Heart right ventricle (tissue), 16 donors: ENCODE measurements around the gene ZNF277. TPM values are rescaled to one million over a fixed set of nuclear protein-coding genes. Genes with fewer than 3 reads are reported as not detected.

Source experiments
- ATAC-seq, 8 donors: fragments of 200-7000 bp; cut with Tn5 transposase; one replicate each; pipeline ENCODE4 v1.9.1; 2020; ENCODE audit warnings: mild to moderate bottlenecking in 8 of 8, moderate library complexity in 8 of 8, moderate number of reproducible peaks in 1 of 8
- DNase-seq, 2 donors: peaks; one replicate each; pipeline ENCODE4 v3.0.0-alpha.2; 2020
- H3K27ac ChIP-seq, 10 donors: fragments of 200-600 bp; sonication (generic) in 2 of 10; one replicate each; pipeline versions ENCODE4 v1.5.0 to v1.8.0; 2020 to 2022; ENCODE audit warnings: mild to moderate bottlenecking in 3 of 10
- H3K27me3 ChIP-seq, 7 donors: fragments of 200-600 bp; one replicate each; pipeline ENCODE4 v1.8.0; 2021 to 2022; ENCODE audit warnings: mild to moderate bottlenecking in 2 of 7
- H3K36me3 ChIP-seq, 9 donors: fragments of 200-600 bp; sonication (generic) in 1 of 9; one replicate each; pipeline versions ENCODE4 v1.5.0 to v1.8.0; 2020 to 2022; ENCODE audit warnings: mild to moderate bottlenecking in 2 of 9
- H3K4me1 ChIP-seq, 9 donors: fragments of 200-600 bp; sonication (generic) in 1 of 9; one replicate each; pipeline versions ENCODE4 v1.5.0 to v1.8.0; 2020 to 2022; ENCODE audit warnings: mild to moderate bottlenecking in 4 of 9
- H3K4me3 ChIP-seq, 10 donors: fragments of 200-600 bp; sonication (generic) in 2 of 10; one replicate each; pipeline versions ENCODE4 v1.5.0 to v1.8.0; 2020 to 2022; ENCODE audit warnings: mild to moderate bottlenecking in 7 of 10, moderate library complexity in 2 of 10
- H3K9me3 ChIP-seq, 11 donors: fragments of 200-600 bp in 10 of 11; sonication (generic) in 2 of 11; one replicate each; pipeline versions ENCODE4 v1.5.0 to v1.8.0; 2013 to 2022; ENCODE audit warnings: mild to moderate bottlenecking in 2 of 11, control low read depth in 1 of 11, moderate library complexity in 1 of 11
- WGBS, 2 donors: extraction: QIAGEN DNeasy Blood & Tissue Kit; methylation state at CpG; one replicate each; pipeline ENCODE4 v1.1.7; 2013; ENCODE audit warnings: inconsistent platforms in 1 of 2; 5-methylcytosine and 5-hydroxymethylcytosine counted together
- intact Hi-C, 10 donors: fragments of 100-400 bp; cut with DNase I; formaldehyde crosslinking; loops; one replicate each; pipeline versions ENCODE4 v1.11.1 to v1.14.2; 2022
- polyA plus RNA-seq, 2 donors: library from polyadenylated mRNA; stranded (reverse); fragments of 200-250 nt; gene quantifications; one replicate each; pipeline ENCODE4 v1.2.3, GENCODE V29; 2013
- total RNA-seq, 10 donors: library from RNA; stranded (reverse); fragmentation: NEBNext Ultra II Directional in 3 of 10; extraction: Animal tissue kit (Norgen Biotek cat#: 25700) in 3 of 10; gene quantifications; one replicate each; pipeline versions ENCODE4 v1.2.1 to v1.2.4, GENCODE V29; 2021 to 2023
- TF ChIP-seq, protein P1 (sequence below), 9 donors: fragments of 200-600 bp; sonication (generic) in 2 of 9; IDR thresholded peaks; one replicate each; pipeline versions ENCODE4 v1.5.0 to v1.8.0; 2021 to 2022; ENCODE audit warnings: antibody characterized with exemption in 9 of 9, mild to moderate bottlenecking in 5 of 9, moderate library complexity in 1 of 9
- donor health status: Arrhythmogenic right ventricular cardiomyopathy.
- donor health status: ischemic (EF 13 %, LVEDD 7.1; RV severe dilation, severe dysfunction).
- donor health status: healthy with polysubstance abuse.
- donor health status: DM: no; HTN: yes; CAD: no.
- donor health status: DM: no; HTN: no; CAD: no.
- donor health status: ischemic (EF 25% LVEDD 6.9; RV normal size, moderate dysfunction).
- donor health status: ischemic (EF 25% LVEDD 5.7; RV mildly dilated, moderate dysfunction).
- donor health status: healthy.
- donor health status: DM: yes; HTN: yes; CAD: no.
- donor health status: Ischemic cardiomyopathy.
- donor health status: ischemic (EF 35%, LVEDD 5.7; RV mildly dilated, moderate dysfunction).
- donor health status: nonischemic (EF 11% LVEDD 7.7; RV severe dilation, severe dysfunction).
- donor health status: DM: yes; HTN: yes; CAD: no.
- donor health status: PGD.
- donor health status: ischemic (EF 29% LVEDD 5.4; RV normal size, mild dysfunction).
- donor health status: nonischemic (EF 23%, LVEDD 6.1; RV moderate dilation, normal function).

ZNF277 gene
- total and polyA plus RNA-seq, 12 donors = 7.7 to 25.7 (median 17.4) TPM

DNA sequence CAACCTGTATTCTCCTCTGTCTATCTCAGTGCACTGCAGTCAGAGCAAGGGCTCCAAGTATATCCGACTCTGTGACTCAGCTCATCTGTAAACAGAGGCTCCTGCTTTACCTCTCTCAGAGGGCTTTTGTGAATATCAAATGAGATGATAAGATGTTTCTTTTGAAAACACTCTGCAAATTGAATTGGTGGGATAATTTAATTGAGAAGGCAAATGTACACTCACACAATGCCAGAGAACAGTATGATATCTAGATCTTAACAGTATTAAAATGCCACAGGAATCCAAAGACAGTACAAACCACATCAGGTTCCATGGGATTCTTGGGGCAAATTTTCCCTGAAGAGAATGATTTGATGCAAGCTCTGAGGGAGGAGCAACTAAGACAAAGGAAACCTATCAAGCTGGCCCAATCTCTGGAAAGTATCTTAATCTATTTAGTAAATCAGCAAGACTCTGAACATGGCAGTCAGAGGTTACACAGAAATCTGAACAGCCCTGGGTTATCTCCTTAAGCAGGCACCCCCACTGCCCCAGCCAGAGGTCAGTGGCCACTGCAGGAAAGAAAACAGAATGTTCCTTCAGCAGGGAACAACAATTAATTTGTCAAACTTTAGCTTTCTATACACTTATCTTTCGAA, 46.2 kb upstream of the ZNF277 start:
- 61 to 72% methylated on average over 2 of the region's 2 CpGs for WGBS, 2 donors
- Histone ChIP-seq H3K36me3 (no peaks in the 10 kb centered on the region), H3K4me3 (no peak overlapping the region), H3K4me1 (peaks cover 5 to 60% (median 36%) of the 10 kb centered on the region in 9 donors), H3K27me3 (no peaks in the 10 kb centered on the region), H3K27ac (peak overlapping the region in 3 of 10 donors; percentile 23 to 62 (median 28)), H3K9me3 (no peaks in the 10 kb centered on the region)
- intact Hi-C loops = loop anchor here in 2 of 10 donors (5.0 kb wide), 1 partner anchor 42 kb away; no protein-coding TSS in a partner anchor
- TF ChIP-seq, protein P1, sequence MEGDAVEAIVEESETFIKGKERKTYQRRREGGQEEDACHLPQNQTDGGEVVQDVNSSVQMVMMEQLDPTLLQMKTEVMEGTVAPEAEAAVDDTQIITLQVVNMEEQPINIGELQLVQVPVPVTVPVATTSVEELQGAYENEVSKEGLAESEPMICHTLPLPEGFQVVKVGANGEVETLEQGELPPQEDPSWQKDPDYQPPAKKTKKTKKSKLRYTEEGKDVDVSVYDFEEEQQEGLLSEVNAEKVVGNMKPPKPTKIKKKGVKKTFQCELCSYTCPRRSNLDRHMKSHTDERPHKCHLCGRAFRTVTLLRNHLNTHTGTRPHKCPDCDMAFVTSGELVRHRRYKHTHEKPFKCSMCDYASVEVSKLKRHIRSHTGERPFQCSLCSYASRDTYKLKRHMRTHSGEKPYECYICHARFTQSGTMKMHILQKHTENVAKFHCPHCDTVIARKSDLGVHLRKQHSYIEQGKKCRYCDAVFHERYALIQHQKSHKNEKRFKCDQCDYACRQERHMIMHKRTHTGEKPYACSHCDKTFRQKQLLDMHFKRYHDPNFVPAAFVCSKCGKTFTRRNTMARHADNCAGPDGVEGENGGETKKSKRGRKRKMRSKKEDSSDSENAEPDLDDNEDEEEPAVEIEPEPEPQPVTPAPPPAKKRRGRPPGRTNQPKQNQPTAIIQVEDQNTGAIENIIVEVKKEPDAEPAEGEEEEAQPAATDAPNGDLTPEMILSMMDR (IDR thresholded peaks at IDR 0.05) = no peak
- DNase-seq = no peak
- ATAC-seq = peak in 1 of 8 donors; percentile 26

DNA sequence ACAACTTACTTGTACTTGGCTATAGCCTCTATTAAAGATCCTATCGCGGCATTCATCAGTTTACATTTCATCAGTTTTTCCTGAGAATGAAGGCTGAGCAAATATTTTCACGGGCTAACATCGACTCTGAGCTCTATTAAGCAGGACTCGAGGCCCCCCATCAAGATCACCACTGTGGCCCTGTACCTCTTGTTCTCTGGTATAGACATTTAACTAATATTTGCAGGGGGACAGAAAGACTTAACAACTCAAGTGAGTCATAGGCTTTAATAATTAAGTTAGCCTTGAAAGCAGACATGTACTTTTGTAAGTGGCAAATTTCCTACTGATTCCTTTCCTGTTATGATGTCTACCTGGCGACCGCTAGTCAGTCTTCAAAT, 45.7 kb upstream of the ZNF277 start:
- Histone ChIP-seq H3K27ac (peak overlapping the region in 3 of 10 donors; percentile 23 to 62 (median 28)), H3K4me1 (peaks cover 5 to 60% (median 36%) of the 10 kb centered on the region in 9 donors), H3K4me3 (no peak overlapping the region), H3K36me3 (no peaks in the 10 kb centered on the region), H3K27me3 (no peaks in the 10 kb centered on the region), H3K9me3 (no peaks in the 10 kb centered on the region)
- intact Hi-C loops = loop anchor here in 2 of 10 donors (5.0 kb wide), 1 partner anchor 42 kb away; no protein-coding TSS in a partner anchor
- DNase-seq = no peak
- TF ChIP-seq, protein P1 (IDR thresholded peaks at IDR 0.05) = no peak
- no peak for ATAC-seq
- WGBS, 2 donors = 69 to 72% methylated on average over 7 of the region's 7 CpGs

DNA sequence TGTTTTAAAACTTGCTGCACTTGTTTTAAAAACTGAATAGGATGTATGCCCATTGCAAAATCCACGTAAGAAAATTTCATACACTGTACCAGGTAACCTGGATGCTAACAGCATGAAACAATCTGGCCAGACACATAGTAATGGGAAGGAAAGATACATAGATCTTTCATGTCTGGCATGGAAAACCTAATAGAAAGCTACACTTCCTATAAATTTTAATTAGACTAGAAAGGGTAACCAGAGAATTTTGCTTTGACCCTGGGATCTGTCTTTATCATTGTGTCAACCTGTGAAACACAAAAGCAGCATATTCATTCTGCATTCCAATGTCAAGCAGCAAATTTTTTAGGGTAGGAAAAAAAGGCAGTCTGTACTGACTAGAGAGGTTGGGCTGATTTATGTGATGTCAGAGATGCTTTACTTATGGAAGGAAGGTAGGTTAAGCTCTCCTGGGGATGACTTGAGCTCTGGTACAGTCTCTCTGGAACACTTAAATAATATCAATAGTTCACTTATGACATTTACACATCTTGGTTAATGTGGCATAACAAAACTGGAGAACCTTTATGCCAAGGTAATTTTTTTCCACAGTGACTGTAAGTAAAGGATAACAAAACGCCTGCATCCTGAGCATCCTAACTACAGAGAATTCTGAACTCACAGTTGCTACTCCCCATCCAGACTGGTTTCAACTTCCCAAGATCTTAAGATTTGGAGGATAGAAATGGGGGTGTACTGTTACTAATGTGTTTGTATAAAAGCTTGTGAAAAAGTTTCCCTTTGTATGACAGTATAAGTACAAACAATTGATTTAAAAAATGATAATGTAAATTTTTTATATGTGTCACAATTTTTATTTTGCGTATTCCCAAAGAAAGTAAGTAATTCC, 45.0 kb upstream of the ZNF277 start:
- ATAC-seq (peak in 1 of 8 donors; percentile 7), DNase-seq (no peak)
- TF ChIP-seq, protein P1 (IDR thresholded peaks at IDR 0.05) = no peak
- peaks cover 5 to 60% (median 36%) of the 10 kb centered on the region in 9 donors for H3K4me1 ChIP-seq
- intact Hi-C loops = loop anchor here in 2 of 10 donors (5.0 kb wide), 1 partner anchor 41 kb away; no protein-coding TSS in a partner anchor
- peak overlapping the region in 5 of 10 donors; percentile 23 to 62 (median 56) for H3K27ac ChIP-seq
- H3K9me3 ChIP-seq = no peaks in the 10 kb centered on the region
- no peaks in the 10 kb centered on the region for H3K36me3 ChIP-seq
- WGBS, 2 donors = 62 to 78% methylated on average over 3 of the region's 3 CpGs
- H3K4me3 ChIP-seq = no peak overlapping the region
- H3K27me3 ChIP-seq = no peaks in the 10 kb centered on the region

DNA sequence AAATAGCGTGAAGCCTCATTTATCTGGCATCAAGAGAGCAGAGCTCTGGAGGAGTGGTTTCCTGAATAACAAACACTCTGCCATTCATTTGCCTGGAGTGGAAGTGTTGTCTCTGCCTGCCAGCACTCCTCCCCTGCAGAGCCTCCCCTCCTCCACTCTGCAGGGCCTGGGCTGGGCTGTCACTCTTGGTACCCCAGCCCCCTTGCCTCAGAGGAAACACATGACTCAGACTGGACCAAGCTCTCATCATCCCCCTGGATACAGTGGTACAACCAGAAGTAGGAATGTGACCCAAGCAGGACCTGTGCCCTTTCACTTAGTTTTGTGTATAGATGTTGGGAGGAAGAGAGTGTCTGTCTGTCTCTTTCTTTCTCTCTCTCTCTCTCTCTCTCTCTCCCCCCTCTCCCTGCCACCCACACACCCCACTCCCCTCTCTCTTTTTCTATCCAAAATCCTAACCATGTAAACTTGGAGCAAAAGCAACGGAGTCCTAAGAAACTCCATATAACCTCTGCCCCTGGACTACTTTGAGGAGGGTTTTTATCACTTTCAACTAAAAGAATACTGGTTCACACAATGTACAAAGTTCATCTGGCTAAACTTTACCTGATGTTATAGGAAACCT, 44.2 kb upstream of the ZNF277 start:
- peak; percentile 37 to 58 for DNase-seq

More for the DNA sequence above, 44.2 kb upstream of the ZNF277 start:
- Histone ChIP-seq H3K36me3 (no peaks in the 10 kb centered on the region), H3K4me1 (peaks cover 5 to 65% (median 36%) of the 10 kb centered on the region in 9 donors), H3K27me3 (no peaks in the 10 kb centered on the region), H3K9me3 (no peaks in the 10 kb centered on the region), H3K27ac (peak overlapping the region in 5 of 10 donors; percentile 18 to 62 (median 56)), H3K4me3 (no peak overlapping the region)
- TF ChIP-seq, protein P1 (IDR thresholded peaks at IDR 0.05) = no peak
- ATAC-seq = peak; percentile 78 to 97 (median 92)
- intact Hi-C loops = loop anchor here in 2 of 10 donors (5.0 kb wide), 1 partner anchor 40 kb away; no protein-coding TSS in a partner anchor
- 40 to 43% methylated on average over 2 of the region's 2 CpGs for WGBS, 2 donors
